Measurements from ENCODE around the gene ECE2. TPM values are rescaled to one million over a fixed set of nuclear protein-coding genes. Genes with fewer than 3 reads are reported as not detected.

Gene ECE2
- total RNA-seq, 1 experiment from 2014 or later = not detected

- no TSS peak for BruUV-seq (replicated peaks)
- intact Hi-C loops (cut with micrococcal nuclease; ENCODE audit: unreplicated experiment) (no loop called here), in situ Hi-C loops (cut with HindIII; ENCODE audit: low pct_unique_long_range_greater_than_20kb, low sequenced_read_pairs) (no loop called here)
- no peak for DNase-seq (ENCODE audit: low read depth, low spot score)
- TF ChIP-seq REST (IDR thresholded peaks at IDR 0.05; ENCODE audit: insufficient read depth in 1 of 2, low read depth in 2 of 2, low read length in 1 of 2) (no peak), CTCF (IDR thresholded peaks at IDR 0.05) (no peak), POLR2AphosphoS5 (IDR thresholded peaks at IDR 0.05; ENCODE audit: low read depth, low read length) (no peak), TCF7L2 (IDR thresholded peaks at IDR 0.05; ENCODE audit: low read depth, low read length) (no peak), SIN3A (IDR thresholded peaks at IDR 0.05; ENCODE audit: borderline replicate concordance, insufficient read depth, low read depth, low read length) (no peak)
- ChIA-PET CTCF (interaction anchor here (0.7 kb wide), 1 partner anchor 27 kb away, joined by 3 read pairs; no protein-coding TSS in a partner anchor), POLR2A (no interaction called here)
- no peaks in the 10 kb centered on the region; the same call in 1 of the 2 replicates for H3K27me3 ChIP-seq (ENCODE audit: control insufficient read depth, insufficient read depth, low read length)
- no peak overlapping the region for H3K4me3 ChIP-seq (ENCODE audit: low read depth in 2 of 2, low read length in 2 of 2)
- peak; percentile 1; the same call in 1 of the 2 replicates for ATAC-seq
- no peak overlapping the region for H3K27ac ChIP-seq (ENCODE audit: low read length)
- H3K9me3 ChIP-seq (ENCODE audit: control insufficient read depth, insufficient read depth, low read depth, low read length) = no peaks in the 10 kb centered on the region
- no peaks in the 10 kb centered on the region for H3K36me3 ChIP-seq (ENCODE audit: control insufficient read depth, insufficient read depth, low read length)
- H3K4me1 ChIP-seq (ENCODE audit: control insufficient read depth, insufficient read depth, low read length) = 0 out of 2 replicates have a peak, but pooled peaks cover 4% of the 10 kb centered on the region
Measured at GRCh38 chr3:184259396-184259877, 16.4 kb upstream of the ECE2 start.

GRCh38 chr3:184259878-184260723 is 15.7 kb upstream of the ECE2 start:
- BruUV-seq (replicated peaks) = no TSS peak
- H3K9me3 ChIP-seq (ENCODE audit: control insufficient read depth, insufficient read depth, low read depth, low read length) = no peaks in the 10 kb centered on the region

More at GRCh38 chr3:184259878-184260723, 15.7 kb upstream of the ECE2 start:
- TF ChIP-seq TCF7L2 (IDR thresholded peaks at IDR 0.05; ENCODE audit: low read depth, low read length) = no peak
- 0 out of 2 replicates have a peak, but pooled peaks have one; percentile 44 for TF ChIP-seq SIN3A (IDR thresholded peaks at IDR 0.05; ENCODE audit: borderline replicate concordance, insufficient read depth, low read depth, low read length)
- TF ChIP-seq REST (IDR thresholded peaks at IDR 0.05; ENCODE audit: insufficient read depth in 1 of 2, low read depth in 2 of 2, low read length in 1 of 2) = peak; percentile 75 to 91
- no peak overlapping the region for H3K27ac ChIP-seq (ENCODE audit: low read length)
- CTCF ChIA-PET = interaction anchor here (0.6 to 1.8 kb wide), 3 partner anchors 10 to 29 kb away, joined by 3 to 8 read pairs (median 5); partner anchors contain the start of gene EEF1AKMT4
- 0 out of 2 replicates have a peak, but pooled peaks cover 4% of the 10 kb centered on the region for H3K4me1 ChIP-seq (ENCODE audit: control insufficient read depth, insufficient read depth, low read length)
- POLR2A ChIA-PET = no interaction called here
- H3K27me3 ChIP-seq (ENCODE audit: control insufficient read depth, insufficient read depth, low read length) = no peaks in the 10 kb centered on the region; the same call in 1 of the 2 replicates
- in situ Hi-C loops (cut with HindIII; ENCODE audit: low pct_unique_long_range_greater_than_20kb, low sequenced_read_pairs) (no loop called here), intact Hi-C loops (cut with micrococcal nuclease; ENCODE audit: unreplicated experiment) (no loop called here)
- ATAC-seq = peak; percentile 57
- no peaks in the 10 kb centered on the region for H3K36me3 ChIP-seq (ENCODE audit: control insufficient read depth, insufficient read depth, low read length)
- DNase-seq (ENCODE audit: low read depth, low spot score) = no peak
- peak overlapping the region; percentile 47 to 54 for H3K4me3 ChIP-seq (ENCODE audit: low read depth in 2 of 2, low read length in 2 of 2)
